Measurements from ENCODE around the gene DIS3L2.

Gene DIS3L2

GRCh38 chr2:232315923-232316299 lies 354.4 kb downstream of the DIS3L2 start:
- no peak overlapping the region for H3K4me3 ChIP-seq (ENCODE audit: low read length)
- no peak for TF ChIP-seq CTCF (IDR thresholded peaks at IDR 0.05; ENCODE audit: insufficient read depth, low read depth, low read length, missing control alignments)
- no peak for DNase-seq (ENCODE audit: low read depth)

- TF ChIP-seq CTCF (IDR thresholded peaks at IDR 0.05; ENCODE audit: insufficient read depth, low read depth, low read length, missing control alignments), result no peak
- no peak overlapping the region for H3K4me3 ChIP-seq (ENCODE audit: low read length)
- DNase-seq (ENCODE audit: low read depth), result no peak
Observed at GRCh38 chr2:232316461-232317330, 355.2 kb downstream of the DIS3L2 start.

GRCh38 chr2:232318169-232318855 lies 356.8 kb downstream of the DIS3L2 start:
- no peak overlapping the region for H3K4me3 ChIP-seq (ENCODE audit: low read length)
- no peak for TF ChIP-seq CTCF (IDR thresholded peaks at IDR 0.05; ENCODE audit: insufficient read depth, low read depth, low read length, missing control alignments)
- DNase-seq (ENCODE audit: low read depth), result no peak

GRCh38 chr2:232319067-232319802 lies 357.7 kb downstream of the DIS3L2 start:
- TF ChIP-seq CTCF (IDR thresholded peaks at IDR 0.05; ENCODE audit: insufficient read depth, low read depth, low read length, missing control alignments), result no peak
- H3K4me3 ChIP-seq (ENCODE audit: low read length), result no peak overlapping the region
- no peak for DNase-seq (ENCODE audit: low read depth)

- DNase-seq (ENCODE audit: low read depth), result no peak
- no peak overlapping the region for H3K4me3 ChIP-seq (ENCODE audit: low read length)
- no peak for TF ChIP-seq CTCF (IDR thresholded peaks at IDR 0.05; ENCODE audit: insufficient read depth, low read depth, low read length, missing control alignments)
Observed at GRCh38 chr2:232319803-232320442, 358.4 kb downstream of the DIS3L2 start.

GRCh38 chr2:232320443-232320803 lies 358.9 kb downstream of the DIS3L2 start:
- no peak overlapping the region for H3K4me3 ChIP-seq (ENCODE audit: low read length)
- no peak for TF ChIP-seq CTCF (IDR thresholded peaks at IDR 0.05; ENCODE audit: insufficient read depth, low read depth, low read length, missing control alignments)
- no peak for DNase-seq (ENCODE audit: low read depth)
